Measurements from ENCODE around the gene ERCC4. TPM values are rescaled to one million over a fixed set of nuclear protein-coding genes. Genes with fewer than 3 reads are reported as not detected.

Gene ERCC4
- total RNA-seq, 2 donors from 2014 or later = 12.9 to 18.2 TPM

- no peaks in the 10 kb centered on the region for H3K4me1 ChIP-seq (ENCODE audit: control insufficient read depth, insufficient read depth, low read length)
- H3K27me3 Mint-ChIP-seq (ENCODE audit: insufficient read depth) = peaks cover 4% of the 10 kb centered on the region
- no peaks in the 10 kb centered on the region for H3K27me3 ChIP-seq (ENCODE audit: control insufficient read depth, insufficient read depth, low read length, poor library complexity, severe bottlenecking)
- H3K27ac Mint-ChIP-seq = no peak overlapping the region
- no peak for TF ChIP-seq CTCF (conservative IDR thresholded peaks at IDR 0.05)
- no peak overlapping the region for H3K9ac ChIP-seq (ENCODE audit: extremely low read depth, low read length, poor library complexity, severe bottlenecking)
- no peak overlapping the region for H3K27ac ChIP-seq (ENCODE audit: low read depth, low read length)
- H3K4me3 Mint-ChIP-seq = no peak overlapping the region
- no peaks in the 10 kb centered on the region for H3K9me3 Mint-ChIP-seq
- no peaks in the 10 kb centered on the region for H3K36me3 Mint-ChIP-seq (ENCODE audit: low read depth)
- no peak overlapping the region for H3K4me3 ChIP-seq (ENCODE audit: low read length)
- no peak for DNase-seq
- H3K9me3 ChIP-seq (ENCODE audit: control insufficient read depth, low read length) = no peaks in the 10 kb centered on the region
- WGBS, 2 experiments (ENCODE audit: insufficient coverage in 1 of 2, insufficient read length in 1 of 2) = 86 to 90% methylated on average over 8 to 12 of the region's 12 CpGs
- peaks cover 16% of the 10 kb centered on the region for H3K4me1 Mint-ChIP-seq
- no peaks in the 10 kb centered on the region for H3K36me3 ChIP-seq (ENCODE audit: control insufficient read depth, insufficient read depth, low read length)
Observed at GRCh38 chr16:13999895-14000425, 80.0 kb downstream of the ERCC4 start.

- WGBS, 2 experiments (ENCODE audit: insufficient coverage in 1 of 2, insufficient read length in 1 of 2) = 95 to 100% methylated on average over 4 to 10 of the region's 10 CpGs
- H3K4me3 Mint-ChIP-seq = no peak overlapping the region
- no peaks in the 10 kb centered on the region for H3K27me3 ChIP-seq (ENCODE audit: control insufficient read depth, insufficient read depth, low read length, poor library complexity, severe bottlenecking)
- no peak for DNase-seq
- H3K4me3 ChIP-seq (ENCODE audit: low read length) = no peak overlapping the region
- TF ChIP-seq CTCF (conservative IDR thresholded peaks at IDR 0.05) = no peak
- H3K9me3 ChIP-seq (ENCODE audit: control insufficient read depth, low read length) = no peaks in the 10 kb centered on the region
- peaks cover 16% of the 10 kb centered on the region for H3K4me1 Mint-ChIP-seq
- H3K9me3 Mint-ChIP-seq = no peaks in the 10 kb centered on the region
- H3K4me1 ChIP-seq (ENCODE audit: control insufficient read depth, insufficient read depth, low read length) = no peaks in the 10 kb centered on the region
- no peak overlapping the region for H3K27ac ChIP-seq (ENCODE audit: low read depth, low read length)
- peaks cover 4% of the 10 kb centered on the region for H3K27me3 Mint-ChIP-seq (ENCODE audit: insufficient read depth)
- H3K9ac ChIP-seq (ENCODE audit: extremely low read depth, low read length, poor library complexity, severe bottlenecking) = no peak overlapping the region
- no peaks in the 10 kb centered on the region for H3K36me3 ChIP-seq (ENCODE audit: control insufficient read depth, insufficient read depth, low read length)
- H3K27ac Mint-ChIP-seq = no peak overlapping the region
- H3K36me3 Mint-ChIP-seq (ENCODE audit: low read depth) = no peaks in the 10 kb centered on the region
Observed at GRCh38 chr16:14001521-14001920, 81.6 kb downstream of the ERCC4 start.

Other genes with a start within 250 kb of the ERCC4 start
- 10 to 100 TPM; 49.4 to 58.6 TPM for gene MRTFB, start 151.2 kb downstream of the ERCC4 start, total RNA-seq